Ovary (tissue), 9 donors: ENCODE data around the gene TFG. TPM values are rescaled to one million over a fixed set of nuclear protein-coding genes. Genes with fewer than 3 reads are reported as not detected.

Experiments
- DNase-seq, 5 donors: peaks; one replicate each; pipeline ENCODE4 v3.0.0-alpha.2; 2019 to 2020
- H3K27ac ChIP-seq, 2 donors: fragments of 200-600 bp; one replicate each; pipeline versions ENCODE4 v1.5.1 to v1.8.0; 2019 to 2022
- H3K27me3 ChIP-seq: fragments of 200-600 bp; one replicate; pipeline ENCODE4 v1.8.0; 2022
- H3K36me3 ChIP-seq: fragments of 200-600 bp; sonication (generic); one replicate; pipeline ENCODE4 v1.5.1; 2019
- H3K4me1 ChIP-seq: one replicate; pipeline ENCODE4 v1.8.1; 2013; ENCODE audit warnings: mild to moderate bottlenecking, moderate library complexity; ENCODE audit not compliant: insufficient read depth
- H3K4me3 ChIP-seq: fragments of 200-600 bp; sonication (generic); one replicate; pipeline ENCODE4 v1.5.1; 2017
- H3K9me3 ChIP-seq, 2 donors: fragments of 200-600 bp in 1 of 2; sonication (generic) in 1 of 2; one replicate each; pipeline versions ENCODE4 v1.5.1 to v1.8.1; 2013 to 2019; ENCODE audit warnings: mild to moderate bottlenecking in 1 of 2, moderate library complexity in 1 of 2
- CTCF ChIP-seq, 3 donors: fragments of 450-650 bp in 2 of 3; fragments of 200-600 bp in 1 of 3; IDR thresholded peaks; one replicate each; pipeline versions ENCODE4 v1.5.1 to v1.8.0; 2016 to 2022; ENCODE audit warnings: antibody characterized with exemption in 3 of 3, mild to moderate bottlenecking in 1 of 3
- EP300 ChIP-seq: sonication (generic); formaldehyde crosslinking; IDR thresholded peaks from one replicate; pipeline ENCODE4 v1.6.1; 2017; ENCODE audit warnings: antibody characterized with exemption
- POLR2A ChIP-seq: fragments of 450-650 bp; IDR thresholded peaks from one replicate; pipeline ENCODE4 v1.6.1; 2017; ENCODE audit warnings: antibody characterized with exemption, mild to moderate bottlenecking, moderate library complexity
- WGBS, 3 donors: extraction: QIAGEN DNeasy Blood & Tissue Kit in 1 of 3; methylation state at CpG; one replicate each; pipeline versions ENCODE4 v1.1.5 to v1.1.7; 2013 to 2017; 5-methylcytosine and 5-hydroxymethylcytosine counted together
- intact Hi-C, 4 donors: fragments of 100-400 bp; cut with DNase I; formaldehyde crosslinking; loops; one replicate each; pipeline versions ENCODE4 v1.11.0 to v1.15.1; 2022 to 2023
- polyA plus RNA-seq, 2 donors: library from polyadenylated mRNA; stranded (reverse); fragments of 200-250 nt in 1 of 2; fragments of 350-450 nt in 1 of 2; fragmentation: Illumina TruSeq in 1 of 2; extraction: RNeasy Lipid Tissue Mini Kit (QIAGEN cat#74804) in 1 of 2; gene quantifications; one replicate each; pipeline ENCODE4 v1.2.3, GENCODE V29; 2013 to 2014
- total RNA-seq, 7 donors: library from RNA; depleted of rRNA in 2 of 7; stranded (reverse); fragments of >200 nt in 2 of 7; fragmentation: NEBNext Ultra II Directional in 3 of 7; extraction: Animal tissue kit (Norgen Biotek cat#: 25700) in 3 of 7; gene quantifications; one replicate each; pipeline versions ENCODE4 v1.1.0 to v1.2.4, GENCODE V29; 2016 to 2023
- donor health status: DM: no; HTN: no; CAD: no; lungs with moderate emphysema.
- donor health status: DM: no; HTN: no; CAD: no.
- donor health status: Bipolar disorder and iron deficiency.
- donor health status: DM: yes; HTN: yes; CAD: no.
- donor health status: DM: no; HTN: no; CAD: no.
- donor health status: DM: yes; HTN: yes; CAD: no.

The TFG gene
- total and polyA plus RNA-seq, 9 donors = 38.5 to 114 (median 64.7) TPM

GRCh38 chr3:100698736-100699135 is 10.6 kb upstream of the TFG start:
- intact Hi-C loops = no loop called here
- TF ChIP-seq POLR2A (no peak), CTCF (IDR thresholded peaks at IDR 0.05) (no peak), EP300 (no peak)
- Histone ChIP-seq H3K27me3 (no peaks in the 10 kb centered on the region), H3K4me1 (no peaks in the 10 kb centered on the region), H3K36me3 (no peaks in the 10 kb centered on the region), H3K4me3 (no peak overlapping the region), H3K27ac (no peak overlapping the region), H3K9me3 (no peaks in the 10 kb centered on the region)
- 42 to 50% (median 50%) methylated on average over 3 of the region's 3 CpGs for WGBS, 3 donors
- no peak for DNase-seq

- H3K27me3 ChIP-seq = no peaks in the 10 kb centered on the region
- 80 to 84% (median 82%) methylated on average over 5 of the region's 5 CpGs for WGBS, 3 donors
- H3K4me3 ChIP-seq = no peak overlapping the region
- H3K27ac ChIP-seq = no peak overlapping the region
- no peak for DNase-seq
- TF ChIP-seq CTCF (IDR thresholded peaks at IDR 0.05) (no peak), EP300 (no peak), POLR2A (no peak)
- H3K9me3 ChIP-seq = no peaks in the 10 kb centered on the region
- no peaks in the 10 kb centered on the region for H3K36me3 ChIP-seq
- no peaks in the 10 kb centered on the region for H3K4me1 ChIP-seq
- intact Hi-C loops = no loop called here
Observed at GRCh38 chr3:100700708-100701107, 8.6 kb upstream of the TFG start.

GRCh38 chr3:100702082-100702979 is 7.0 kb upstream of the TFG start:
- no peak for DNase-seq
- H3K9me3 ChIP-seq = no peaks in the 10 kb centered on the region
- no peaks in the 10 kb centered on the region for H3K27me3 ChIP-seq
- TF ChIP-seq POLR2A = no peak
- TF ChIP-seq EP300 = no peak
- TF ChIP-seq CTCF (IDR thresholded peaks at IDR 0.05) = no peak
- no peak overlapping the region for H3K27ac ChIP-seq
- no peaks in the 10 kb centered on the region for H3K4me1 ChIP-seq
- no peaks in the 10 kb centered on the region for H3K36me3 ChIP-seq
- intact Hi-C loops = no loop called here
- H3K4me3 ChIP-seq = no peak overlapping the region
- 73 to 80% (median 76%) methylated on average over 4 of the region's 4 CpGs for WGBS, 3 donors

- Histone ChIP-seq H3K27me3 (no peaks in the 10 kb centered on the region), H3K4me3 (no peak overlapping the region), H3K27ac (no peak overlapping the region), H3K9me3 (no peaks in the 10 kb centered on the region), H3K4me1 (no peaks in the 10 kb centered on the region), H3K36me3 (no peaks in the 10 kb centered on the region)
- WGBS, 3 donors = 55 to 68% (median 58%) methylated on average over 5 of the region's 5 CpGs
- no peak for DNase-seq
- TF ChIP-seq POLR2A (no peak), CTCF (IDR thresholded peaks at IDR 0.05) (no peak), EP300 (no peak)
- intact Hi-C loops = no loop called here
Observed at GRCh38 chr3:100702980-100703345, 6.3 kb upstream of the TFG start.
